Limb (tissue), 2 donors: Measurements from ENCODE around the gene SEC62.
"Not testable (repeated sequence)": the region's sequence is repeated elsewhere in the genome, so short reads cannot be mapped to it uniquely, and the experiment has no call there.

Source experiments
- DNase-seq, 2 donors: peaks; one replicate each; pipeline ENCODE4 v3.0.0-alpha.2; 2016; ENCODE audit errors: extremely low spot score in 2 of 2

SEC62 gene

DNA sequence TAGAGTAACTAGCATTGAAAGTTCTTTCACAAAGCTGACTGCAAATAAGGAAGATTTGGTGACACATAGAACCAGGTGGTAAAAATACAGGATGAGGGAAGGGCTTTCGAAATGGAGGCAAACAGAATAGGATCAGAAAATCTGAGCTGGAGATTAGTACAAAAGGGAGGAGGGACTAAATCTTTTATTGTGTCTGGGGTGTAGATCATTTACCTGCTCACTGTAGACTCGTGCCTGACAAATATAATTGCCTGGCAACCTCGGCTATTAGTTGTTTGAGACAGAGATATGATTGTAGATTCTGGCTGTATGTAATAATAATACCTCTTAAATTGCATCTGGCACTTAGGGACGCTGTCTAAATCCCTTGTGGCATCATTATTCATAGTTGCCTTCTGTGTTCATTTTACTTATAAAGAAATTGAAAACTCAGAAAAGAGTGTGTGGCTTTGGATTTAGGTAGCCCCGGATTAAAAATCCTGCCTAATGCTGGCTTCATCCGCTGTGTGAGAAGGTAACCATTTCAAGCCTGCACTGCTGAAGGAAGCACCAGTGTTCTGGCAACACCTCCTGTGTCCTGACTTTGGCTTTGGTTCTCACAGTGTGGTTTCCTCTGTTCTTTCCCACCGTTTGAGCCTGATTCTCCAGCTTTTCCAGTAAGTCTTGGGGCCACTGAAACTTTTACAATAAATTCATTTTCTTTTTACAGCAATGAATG lies 46.2 kb downstream of the SEC62 start:
- no peak for DNase-seq

DNA sequence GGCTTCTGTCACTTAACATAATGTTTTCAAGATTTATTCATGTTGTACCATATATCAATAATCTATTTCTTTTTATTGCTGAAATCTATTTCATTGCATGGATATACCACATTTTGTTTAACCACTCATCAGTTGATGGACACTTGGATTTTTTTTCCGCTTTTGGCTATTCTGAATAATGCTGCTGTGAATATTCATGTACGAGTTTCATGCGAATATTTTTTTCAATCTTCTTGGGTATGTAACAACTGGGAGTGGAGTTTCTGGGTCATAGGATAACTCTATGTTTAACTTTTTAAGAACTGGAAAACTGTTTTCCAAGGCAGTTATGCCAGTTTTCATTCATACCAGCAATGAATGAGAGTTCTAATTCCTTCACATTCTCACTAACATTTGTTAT lies 49.5 kb downstream of the SEC62 start:
- DNase-seq = no peak

DNA sequence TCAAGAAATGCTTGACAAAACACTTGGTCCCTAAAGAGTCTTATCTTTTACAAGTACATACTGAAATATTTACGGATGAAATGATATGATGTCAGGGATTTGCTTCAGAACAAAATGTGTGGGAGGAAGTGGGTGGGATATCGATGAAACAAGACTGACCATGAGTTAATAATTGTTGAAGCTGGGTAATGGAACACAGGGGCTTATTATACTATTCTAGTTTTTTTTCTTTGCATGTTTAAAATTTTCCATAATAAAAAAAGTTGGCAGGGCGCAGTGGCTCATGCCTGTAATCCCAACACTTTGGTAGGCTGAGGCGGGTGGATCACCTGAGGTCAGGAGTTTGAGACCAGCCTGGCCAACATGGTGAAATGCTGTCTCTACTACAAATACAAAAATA lies 52.7 kb downstream of the SEC62 start:
- DNase-seq = not testable (repeated sequence)

DNA sequence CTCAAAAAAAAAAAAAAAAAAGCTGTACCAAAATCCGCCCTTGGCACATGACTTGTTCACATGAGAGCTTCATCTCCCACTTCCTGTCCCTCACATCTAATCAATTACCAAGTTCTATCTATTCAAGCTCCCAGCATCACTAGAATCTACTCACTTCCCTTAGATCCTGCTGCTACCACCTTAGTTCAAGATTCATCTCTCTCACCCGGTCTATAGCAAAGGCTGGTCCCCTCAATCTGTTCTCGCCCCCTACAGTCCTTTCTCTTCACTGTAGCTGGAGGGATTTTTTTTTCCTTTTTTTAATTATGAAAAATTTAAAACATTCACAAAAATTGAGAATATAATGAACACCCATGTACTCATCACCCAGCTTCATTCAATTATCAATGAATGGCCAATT lies 54.5 kb downstream of the SEC62 start:
- no peak for DNase-seq

DNA sequence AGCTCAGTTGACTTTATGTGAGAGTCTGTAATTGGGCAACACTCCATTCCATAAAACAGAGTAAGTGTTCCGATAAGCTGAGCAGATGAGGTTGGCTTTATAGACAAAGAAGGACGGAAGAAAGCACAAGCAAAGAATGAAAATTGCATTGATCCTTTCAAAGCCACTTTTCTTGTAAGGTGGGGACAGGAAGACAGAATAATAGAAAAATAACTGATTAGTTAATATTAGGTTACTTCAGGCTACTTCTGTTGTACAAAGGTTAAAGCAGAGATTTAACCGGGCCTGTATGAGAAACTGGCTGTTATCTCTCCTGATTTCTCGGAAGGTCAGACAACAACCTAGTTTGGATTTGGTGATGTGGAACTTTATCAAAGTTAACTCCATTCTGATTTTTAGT lies 55.7 kb downstream of the SEC62 start:
- DNase-seq = no peak

DNA sequence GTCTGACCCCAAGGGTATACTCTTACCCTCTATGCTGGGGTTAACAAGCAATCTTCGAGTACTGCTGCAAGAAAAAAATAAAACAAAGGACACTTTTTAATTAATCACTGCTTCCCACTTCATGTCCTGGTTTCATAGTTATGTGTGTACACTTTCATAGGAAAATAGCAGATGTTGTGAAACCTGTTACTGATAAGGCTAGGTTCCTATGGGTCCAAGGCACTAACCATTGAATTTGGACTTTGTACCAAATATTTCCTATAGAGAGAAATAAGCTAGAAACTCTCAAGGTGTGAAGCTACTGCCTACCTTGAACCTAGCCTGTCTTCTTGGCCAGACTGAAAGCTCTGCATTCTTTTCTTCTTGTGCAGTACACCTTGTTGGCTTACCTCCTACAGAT lies 56.6 kb downstream of the SEC62 start:
- DNase-seq = no peak

DNA sequence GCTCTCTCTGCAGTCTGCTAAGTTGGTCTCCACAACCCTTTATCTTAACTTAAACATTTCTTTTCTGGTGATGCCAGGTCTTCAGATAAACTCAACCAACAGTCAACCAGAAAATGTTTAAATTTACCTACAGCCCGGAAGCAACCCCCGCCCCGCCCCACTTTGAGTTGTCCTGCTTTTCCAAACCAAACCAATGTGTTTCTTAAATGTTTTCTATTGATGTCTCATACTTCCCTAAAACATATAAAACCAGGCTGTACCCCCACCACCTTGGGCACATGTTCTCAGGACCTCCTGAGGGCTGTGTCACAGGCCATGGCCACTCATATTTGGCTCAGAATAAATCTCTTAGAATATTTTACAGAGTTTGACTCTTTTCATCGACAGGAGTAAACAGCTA lies 58.0 kb downstream of the SEC62 start:
- no peak for DNase-seq

DNA sequence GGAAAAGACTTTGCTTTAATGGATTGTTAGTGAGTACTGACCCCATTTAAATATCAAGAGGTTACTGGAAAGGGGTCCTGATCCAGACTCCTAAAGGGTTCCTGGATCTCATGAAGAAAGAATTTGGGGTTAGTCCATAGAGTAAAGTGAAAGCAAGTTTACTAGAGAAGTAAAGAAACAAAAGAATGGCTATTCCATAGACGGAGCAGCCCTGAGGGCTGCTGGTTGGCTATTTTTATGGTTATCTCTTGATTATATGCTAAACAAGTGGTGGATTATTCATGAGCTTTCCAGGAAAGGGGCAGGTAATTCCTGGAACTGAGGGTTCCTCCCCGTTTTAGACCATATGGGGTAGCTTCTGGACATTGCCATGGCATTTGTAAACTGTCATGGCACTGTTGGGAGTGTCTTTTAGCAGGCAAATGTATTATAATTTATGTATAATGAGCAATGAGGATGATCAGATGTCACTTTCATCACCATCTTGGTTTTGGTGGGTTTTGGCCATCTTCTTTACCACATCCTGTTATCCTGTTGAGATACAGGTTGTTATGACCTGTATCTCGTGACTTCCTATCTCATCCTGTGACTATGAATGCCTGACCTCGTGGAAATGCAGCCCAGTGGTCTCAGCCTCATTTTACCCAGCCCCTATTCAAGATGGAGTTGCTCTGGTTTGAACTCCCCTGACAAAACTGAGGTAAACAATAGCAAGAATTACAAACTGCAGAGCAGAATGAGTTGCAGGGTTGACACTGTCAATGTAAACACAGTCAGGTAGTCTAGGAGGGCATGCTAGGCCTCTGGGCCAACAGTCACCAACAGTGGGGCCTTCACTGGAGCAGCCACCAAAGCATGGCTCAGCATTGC lies 60.9 kb downstream of the SEC62 start:
- DNase-seq = no peak

DNA sequence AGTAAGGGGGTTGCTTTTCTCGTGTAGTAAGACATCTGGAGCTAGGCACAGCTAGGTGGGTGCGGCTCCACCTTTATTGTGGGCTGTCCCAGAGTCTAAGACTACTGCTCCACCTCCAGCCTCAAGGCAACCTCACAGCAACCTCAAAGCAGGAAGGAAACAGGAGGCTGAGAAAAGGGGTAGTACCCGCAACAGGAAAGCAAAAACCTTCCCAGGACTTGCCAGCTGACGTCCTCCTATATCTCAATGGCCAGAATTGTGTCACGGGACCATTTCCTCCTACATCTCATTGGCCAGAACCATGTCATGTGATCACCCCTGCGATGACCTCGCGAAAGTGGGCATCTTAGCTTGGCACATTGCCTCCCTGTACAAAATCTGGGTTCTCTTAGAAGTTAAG lies 66.9 kb downstream of the SEC62 start:
- DNase-seq = no peak

DNA sequence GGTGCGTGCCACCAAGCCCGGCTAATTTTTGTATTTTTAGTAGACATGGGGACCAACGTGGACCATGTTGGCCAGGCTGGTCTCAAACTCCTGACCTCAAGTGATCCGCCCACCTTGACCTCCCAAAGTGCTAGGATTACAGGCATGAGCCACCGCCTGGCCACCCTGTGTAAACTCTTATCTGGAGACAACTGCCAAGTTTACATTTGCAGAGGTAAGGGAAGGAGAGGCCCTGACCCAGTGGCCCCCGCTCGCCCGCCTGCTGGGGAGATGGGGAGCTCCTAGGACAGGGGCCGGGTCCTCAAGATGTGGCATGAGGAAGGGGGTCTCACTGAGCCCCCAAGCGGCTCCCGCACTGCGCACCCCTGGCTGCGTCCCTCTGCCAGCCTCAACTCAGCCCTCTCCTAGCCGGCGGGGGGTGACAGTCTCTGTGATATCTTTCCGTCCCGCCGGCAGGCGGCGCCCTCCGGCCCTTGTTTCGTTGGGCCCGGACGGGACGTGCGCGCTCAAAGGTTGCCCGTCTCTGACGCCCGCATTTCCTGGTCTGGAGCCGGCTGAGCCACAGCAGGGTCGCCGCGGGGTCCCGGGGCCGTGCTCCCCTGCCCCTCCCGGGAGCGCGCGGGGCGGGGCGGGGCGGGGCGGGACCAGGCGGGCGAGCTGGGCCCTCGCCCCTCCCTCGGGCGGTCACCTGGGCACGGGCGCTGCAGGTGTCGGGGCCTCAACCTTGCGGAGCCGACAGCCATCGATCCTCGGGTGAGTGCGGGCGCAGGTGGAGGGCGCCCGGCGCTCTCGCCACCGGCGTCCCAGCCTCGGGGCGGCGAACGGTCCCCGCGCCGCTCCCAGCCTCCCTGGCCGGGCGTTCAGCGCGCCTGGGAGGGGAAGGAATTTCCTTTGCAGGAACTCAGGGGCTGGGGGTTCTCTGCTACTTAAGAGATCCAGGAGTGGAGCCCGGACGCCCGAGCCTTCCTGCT lies 71.1 kb downstream of the SEC62 start, which contains the start of gene GPR160:
Gene GPR160 (plus strand): TSS at position 533 of the 971 bp plus-strand sequence. CDS start 45,978 bp downstream, outside the sequence.
- DNase-seq = peak; percentile 16 to 76

DNA sequence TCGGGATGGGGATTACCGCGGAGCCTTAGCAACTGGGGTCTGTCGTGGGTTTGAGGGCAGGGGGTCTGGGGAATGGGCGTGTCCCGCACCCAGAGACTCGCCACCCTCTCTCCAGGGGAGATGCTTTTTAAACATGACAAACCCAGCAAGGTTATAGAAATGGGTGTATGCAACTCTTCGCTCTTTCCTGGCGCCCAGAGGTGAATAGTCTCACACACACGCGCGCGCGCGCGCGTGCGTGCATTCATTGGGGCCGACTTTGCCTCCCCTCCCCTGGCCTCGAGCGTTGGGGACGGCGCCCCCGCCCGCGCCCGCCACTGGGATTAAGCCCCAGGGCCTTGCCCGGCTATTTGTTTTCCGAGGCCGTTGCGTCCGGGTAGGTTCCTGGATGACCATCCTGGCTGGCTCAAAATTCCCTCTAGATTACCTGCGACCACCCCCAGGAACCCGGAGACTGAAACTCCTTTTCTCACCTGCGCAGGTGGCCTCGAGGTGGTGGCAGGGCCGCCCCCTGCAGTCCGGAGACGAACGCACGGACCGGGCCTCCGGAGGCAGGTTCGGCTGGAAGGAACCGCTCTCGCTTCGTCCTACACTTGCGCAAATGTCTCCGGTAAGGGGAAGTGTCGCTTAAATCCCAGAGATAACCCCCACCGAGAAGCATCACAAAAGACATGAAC lies 72.0 kb downstream of the SEC62 start:
- peak in 1 of 2 donors; percentile 40 for DNase-seq

DNA sequence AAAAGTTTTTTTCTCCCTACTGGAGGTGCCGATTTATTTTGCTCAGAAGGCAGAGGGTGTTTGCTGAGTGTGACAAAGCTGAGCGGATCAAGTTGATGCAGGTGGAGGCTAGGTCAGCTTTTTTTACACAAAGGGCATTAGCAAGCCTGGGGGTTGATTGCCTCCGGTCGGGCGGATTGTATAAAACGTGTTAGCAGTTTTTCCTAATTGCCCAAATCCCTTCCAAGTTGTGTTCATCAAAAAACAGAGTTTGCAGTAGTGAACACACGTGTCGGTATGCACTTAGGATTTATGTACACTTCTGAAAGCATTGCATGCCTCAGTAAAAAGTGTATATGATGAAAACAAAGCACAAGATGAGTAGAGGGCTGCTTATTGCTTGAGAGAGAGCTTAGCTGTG lies 73.8 kb downstream of the SEC62 start:
- DNase-seq = no peak

DNA sequence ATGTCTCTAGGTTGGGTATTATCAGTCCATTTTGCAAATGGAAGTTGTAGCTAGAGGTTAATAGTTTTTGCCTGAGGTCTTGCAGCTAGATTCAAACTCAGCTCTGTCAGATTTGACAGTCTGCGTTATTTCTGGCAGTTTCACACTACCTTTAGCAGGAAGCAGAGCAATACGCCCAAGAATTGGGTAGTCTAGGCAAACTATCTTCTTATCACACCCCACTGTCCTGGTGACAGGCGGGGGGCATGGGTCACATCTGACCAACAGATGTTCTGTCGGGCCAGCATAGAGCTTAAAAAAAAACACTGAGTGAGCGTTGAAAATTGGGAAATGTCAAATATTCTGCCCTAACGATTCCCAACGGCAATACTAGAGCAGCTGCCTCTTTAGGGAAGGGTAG lies 76.9 kb downstream of the SEC62 start:
- no peak for DNase-seq

DNA sequence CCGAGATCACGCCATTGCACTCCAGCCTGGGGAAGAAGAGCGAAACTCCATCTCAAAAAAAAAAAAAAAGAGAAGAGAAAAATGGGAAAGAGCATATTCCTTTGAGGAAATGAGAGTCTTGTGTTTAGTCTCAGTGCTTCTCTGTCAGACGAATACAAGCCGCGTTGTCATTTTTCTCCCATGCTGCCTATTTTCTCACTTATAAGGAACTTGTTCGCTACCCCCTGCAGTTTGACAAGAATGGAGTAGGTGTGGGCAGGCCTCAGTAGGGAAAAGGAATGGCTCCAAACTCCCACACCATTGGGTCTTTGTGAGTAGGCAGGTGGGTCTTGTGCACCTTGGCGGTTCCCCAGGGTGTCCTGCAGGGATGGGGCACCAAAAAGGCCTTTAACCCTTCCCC lies 77.7 kb downstream of the SEC62 start:
- no peak for DNase-seq

DNA sequence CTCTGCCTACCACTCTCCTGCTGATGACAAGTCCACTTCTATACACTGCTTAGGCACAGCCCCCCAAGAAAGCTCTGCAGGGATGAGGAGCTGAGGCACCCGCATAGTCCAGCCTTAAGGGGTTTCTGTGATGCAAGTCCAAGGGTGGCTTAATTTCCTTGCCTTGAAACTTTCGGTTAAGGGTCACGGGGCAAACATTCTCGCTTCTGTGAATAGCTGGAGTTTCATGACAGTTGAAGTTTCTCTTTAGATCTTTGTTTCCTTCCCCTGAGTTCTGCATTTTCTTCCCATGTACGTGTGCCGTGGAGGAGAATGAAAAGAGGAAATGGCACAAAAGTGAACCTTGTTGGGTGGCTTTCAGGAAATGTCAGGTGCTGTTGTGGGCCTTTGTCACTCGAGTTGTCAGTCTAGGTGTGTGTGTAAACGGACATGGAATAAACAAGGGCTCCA lies 78.2 kb downstream of the SEC62 start:
- DNase-seq = no peak

DNA sequence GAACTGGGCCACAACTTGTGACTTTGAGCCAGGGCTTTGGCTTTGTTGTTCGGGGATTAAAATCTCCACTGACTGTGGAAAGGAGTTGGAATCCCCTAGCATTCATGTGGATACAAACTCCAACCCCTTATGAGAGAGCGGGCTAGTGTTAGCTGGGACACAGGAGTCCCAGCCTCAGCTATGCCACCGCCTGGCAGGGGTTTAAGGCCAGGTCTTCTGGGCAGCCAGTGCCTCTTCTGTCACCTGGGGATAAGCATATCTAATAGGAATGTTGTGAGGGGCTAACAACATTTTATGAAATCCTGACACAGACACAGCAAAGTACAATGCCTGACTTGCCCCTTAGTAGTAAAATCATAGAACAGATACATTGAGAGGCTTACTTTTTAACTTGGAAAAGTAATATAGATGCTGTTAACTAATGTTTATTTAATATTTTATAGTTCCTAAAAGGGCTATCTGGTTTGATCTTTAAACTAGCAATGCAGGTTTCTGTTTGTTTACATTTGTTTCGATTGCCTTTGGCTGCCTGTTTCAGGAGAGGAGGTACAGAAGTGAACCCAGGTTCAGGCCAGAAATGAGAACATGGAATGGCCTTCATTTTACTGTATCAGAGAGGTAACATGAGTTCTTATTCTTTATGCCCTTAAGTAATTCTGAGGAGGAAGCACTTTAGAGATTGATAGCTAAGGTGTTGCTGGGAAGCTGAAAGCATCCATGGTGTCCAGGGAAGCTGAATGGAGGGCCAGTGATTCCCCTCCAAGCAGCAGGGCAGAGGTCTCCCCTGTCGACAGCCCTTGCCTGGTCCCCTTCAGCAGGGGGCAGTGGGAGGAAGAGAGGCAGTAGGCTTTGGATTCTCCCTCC lies 79.9 kb downstream of the SEC62 start:
- no peak for DNase-seq

DNA sequence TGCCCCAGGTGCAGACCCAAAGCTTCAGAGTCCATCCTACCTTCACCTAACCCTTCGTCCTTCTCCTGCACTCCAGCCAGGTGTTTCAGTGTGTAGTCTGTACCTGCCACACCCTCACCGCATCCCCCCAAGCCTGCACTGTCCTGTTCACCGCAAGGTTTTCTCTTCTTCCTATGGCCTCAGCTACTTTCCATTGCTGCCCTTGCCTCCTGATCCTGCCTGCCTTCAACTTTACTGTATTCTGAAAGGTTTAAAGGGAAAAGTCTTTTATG lies 80.5 kb downstream of the SEC62 start:
- DNase-seq = no peak
